Activated T-helper 1 cell treated with anti-CD3 and anti-CD28 coated beads, Interleukin-12 subunit alpha, Interleukin-12 subunit beta, Interleukin-2, Interleukin-4 antibody, amounts not matched to agents 30 ng/mL and 10 ng/mL and 1 ng/mL, durations not matched to agents 14 hours and 24 hours and 36 hours (primary cell): ENCODE results near the gene SIK2. TPM values are rescaled to one million over a fixed set of nuclear protein-coding genes. Genes with fewer than 3 reads are reported as not detected.
A peak's percentile ranks its signal among the peaks of the same experiment; 100 is the strongest.

ENCODE experiments used
- DNase-seq: peaks from one replicate; pipeline ENCODE4 v3.0.0; 2021; ENCODE audit warnings: low spot score
- H3K27ac Mint-ChIP-seq: one replicate; pipeline ENCODE4 v1.8.0; 2021; ENCODE audit warnings: mild to moderate bottlenecking, mixed read lengths
- H3K27me3 Mint-ChIP-seq: one replicate; pipeline ENCODE4 v1.8.0; 2022; ENCODE audit warnings: mild to moderate bottlenecking, moderate library complexity, mixed read lengths; ENCODE audit not compliant: insufficient read depth
- H3K36me3 Mint-ChIP-seq: one replicate; pipeline ENCODE4 v1.8.0; 2021; ENCODE audit warnings: low read depth, mixed read lengths
- H3K4me1 Mint-ChIP-seq: one replicate; pipeline ENCODE4 v1.8.0; 2021; ENCODE audit warnings: low read depth, mixed read lengths
- H3K4me3 Mint-ChIP-seq: one replicate; pipeline ENCODE4 v1.8.0; 2021; ENCODE audit warnings: mild to moderate bottlenecking, moderate library complexity, mixed read lengths
- H3K9me3 Mint-ChIP-seq: one replicate; pipeline ENCODE4 v1.8.0; 2021; ENCODE audit warnings: mixed read lengths
- intact Hi-C: fragments of 100-400 bp; cut with micrococcal nuclease; formaldehyde crosslinking; loops from one replicate; pipeline ENCODE4 v1.15.1; 2024
- total RNA-seq: library from RNA; stranded (reverse); gene quantifications from 2 replicates; pipeline ENCODE4 v1.2.3, GENCODE V29; 2022

Gene SIK2
- total RNA-seq, 1 donor from 2014 or later: 10.0 TPM

- H3K4me3 Mint-ChIP-seq: no peak overlapping the region
- intact Hi-C loops: loop anchor here (1.0 to 5.0 kb wide), 7 partner anchors 11 to 495 kb away; partner anchors contain the start of gene PPP2R1B
- no peaks in the 10 kb centered on the region for H3K9me3 Mint-ChIP-seq
- no peak overlapping the region for H3K27ac Mint-ChIP-seq
- no peaks in the 10 kb centered on the region for H3K4me1 Mint-ChIP-seq
- H3K27me3 Mint-ChIP-seq: no peaks in the 10 kb centered on the region
- H3K36me3 Mint-ChIP-seq: no peaks in the 10 kb centered on the region
- DNase-seq: peak; percentile 8
Observed at GRCh38 chr11:111777094-111778046, 175.1 kb downstream of the SIK2 start.

GRCh38 chr11:111778047-111778558 lies 175.9 kb downstream of the SIK2 start:
- no peak for DNase-seq
- no peaks in the 10 kb centered on the region for H3K27me3 Mint-ChIP-seq
- no peaks in the 10 kb centered on the region for H3K4me1 Mint-ChIP-seq
- intact Hi-C loops: loop anchor here (5.0 kb wide), 1 partner anchor 496 kb away; no protein-coding TSS in a partner anchor
- no peaks in the 10 kb centered on the region for H3K9me3 Mint-ChIP-seq
- no peak overlapping the region for H3K27ac Mint-ChIP-seq
- no peak overlapping the region for H3K4me3 Mint-ChIP-seq
- no peaks in the 10 kb centered on the region for H3K36me3 Mint-ChIP-seq

- Mint-ChIP-seq H3K27ac (no peak overlapping the region), H3K9me3 (no peaks in the 10 kb centered on the region), H3K4me3 (no peak overlapping the region), H3K36me3 (no peaks in the 10 kb centered on the region), H3K4me1 (no peaks in the 10 kb centered on the region), H3K27me3 (no peaks in the 10 kb centered on the region)
- no peak for DNase-seq
- intact Hi-C loops: loop anchor here (5.0 kb wide), 1 partner anchor 497 kb away; no protein-coding TSS in a partner anchor
Observed at GRCh38 chr11:111779118-111779517, 176.9 kb downstream of the SIK2 start.

Other genes starting within 250 kb of the SIK2 start
- gene POU2AF1, start 223.2 kb upstream of the SIK2 start, total RNA-seq: 80.7 and 81.0 TPM in 2 replicates
- gene BTG4, start 90.1 kb upstream of the SIK2 start, total RNA-seq: not detected in 2 replicates
- not detected in 2 replicates for gene HOATZ, start 87.7 kb upstream of the SIK2 start, total RNA-seq
- gene LAYN, start 61.7 kb upstream of the SIK2 start, total RNA-seq: 7.5 and 8.0 TPM in 2 replicates
- gene PPP2R1B, start 163.9 kb downstream of the SIK2 start, total RNA-seq: 58.1 and 61.4 TPM in 2 replicates